ENCODE data around the gene UBE2G2.

UBE2G2 gene

GRCh38 chr21:44738621-44739020 is 63.0 kb downstream of the UBE2G2 start:
- Mint-ChIP-seq H3K27ac (no peak overlapping the region), H3K4me3 (no peak overlapping the region), H3K27me3 (peaks cover 3 to 35% of the 10 kb centered on the region in 2 donors), H3K4me1 (no peaks in the 10 kb centered on the region), H3K36me3 (peaks cover 12 to 22% of the 10 kb centered on the region in 2 donors), H3K9me3 (peaks cover 33 to 41% of the 10 kb centered on the region in 2 donors)
- no peak for DNase-seq
- no peak for ATAC-seq (replicated peaks)

GRCh38 chr21:44737706-44738354 is 63.8 kb downstream of the UBE2G2 start:
- Mint-ChIP-seq H3K4me1 (no peaks in the 10 kb centered on the region), H3K9me3 (peaks cover 33 to 41% of the 10 kb centered on the region in 2 donors), H3K36me3 (peaks cover 12 to 22% of the 10 kb centered on the region in 2 donors), H3K27me3 (peaks cover 3 to 40% of the 10 kb centered on the region in 2 donors), H3K27ac (no peak overlapping the region), H3K4me3 (no peak overlapping the region)
- ATAC-seq (replicated peaks) (no peak), DNase-seq (no peak)

GRCh38 chr21:44736291-44737004 is 65.2 kb downstream of the UBE2G2 start:
- Mint-ChIP-seq H3K9me3 (peaks cover 33 to 41% of the 10 kb centered on the region in 2 donors), H3K27me3 (peaks cover 10 to 49% of the 10 kb centered on the region in 2 donors), H3K36me3 (peaks cover 12 to 22% of the 10 kb centered on the region in 2 donors), H3K27ac (no peak overlapping the region), H3K4me3 (no peak overlapping the region), H3K4me1 (no peaks in the 10 kb centered on the region)
- no peak for DNase-seq
- ATAC-seq (replicated peaks): no peak

- ATAC-seq (replicated peaks) (no peak), DNase-seq (no peak)
- Mint-ChIP-seq H3K27me3 (peaks cover 10 to 53% of the 10 kb centered on the region in 2 donors), H3K9me3 (peaks cover 33 to 39% of the 10 kb centered on the region in 2 donors), H3K4me3 (no peak overlapping the region), H3K36me3 (peaks cover 12 to 22% of the 10 kb centered on the region in 2 donors), H3K27ac (no peak overlapping the region), H3K4me1 (no peaks in the 10 kb centered on the region)
Measured at GRCh38 chr21:44735821-44736220, 65.8 kb downstream of the UBE2G2 start.

GRCh38 chr21:44734841-44735240 is 66.8 kb downstream of the UBE2G2 start:
- no peak overlapping the region for H3K4me3 Mint-ChIP-seq
- no peak for DNase-seq
- peaks cover 12 to 22% of the 10 kb centered on the region in 2 donors for H3K36me3 Mint-ChIP-seq
- no peak overlapping the region for H3K27ac Mint-ChIP-seq
- no peaks in the 10 kb centered on the region for H3K4me1 Mint-ChIP-seq
- ATAC-seq (replicated peaks): no peak
- peaks cover 29 to 34% of the 10 kb centered on the region in 2 donors for H3K9me3 Mint-ChIP-seq
- H3K27me3 Mint-ChIP-seq: peaks cover 16 to 47% of the 10 kb centered on the region in 2 donors

- Mint-ChIP-seq H3K4me3 (no peak overlapping the region), H3K9me3 (peaks cover 24 to 28% of the 10 kb centered on the region in 2 donors), H3K27me3 (peaks cover 21 to 40% of the 10 kb centered on the region in 2 donors), H3K36me3 (peaks cover 12 to 17% of the 10 kb centered on the region in 2 donors), H3K4me1 (no peaks in the 10 kb centered on the region), H3K27ac (no peak overlapping the region)
- ATAC-seq (replicated peaks): no peak
- no peak for DNase-seq
Measured at GRCh38 chr21:44734026-44734745, 67.4 kb downstream of the UBE2G2 start.

GRCh38 chr21:44732956-44733355 is 68.7 kb downstream of the UBE2G2 start:
- Mint-ChIP-seq H3K36me3 (peaks cover 9 to 10% of the 10 kb centered on the region in 2 donors), H3K27me3 (peaks cover 20 to 31% of the 10 kb centered on the region in 2 donors), H3K27ac (no peak overlapping the region), H3K4me3 (no peak overlapping the region), H3K4me1 (no peaks in the 10 kb centered on the region), H3K9me3 (peaks cover 15 to 19% of the 10 kb centered on the region in 2 donors)
- ATAC-seq (replicated peaks) (no peak), DNase-seq (no peak)

GRCh38 chr21:44732263-44732662 is 69.4 kb downstream of the UBE2G2 start:
- H3K4me1 Mint-ChIP-seq: no peaks in the 10 kb centered on the region
- no peak for DNase-seq
- no peak for ATAC-seq (replicated peaks)
- no peak overlapping the region for H3K4me3 Mint-ChIP-seq
- peaks cover 8 to 13% of the 10 kb centered on the region in 2 donors for H3K9me3 Mint-ChIP-seq
- H3K36me3 Mint-ChIP-seq: peaks cover 6% of the 10 kb centered on the region in 2 donors
- peaks cover 25 to 33% of the 10 kb centered on the region in 2 donors for H3K27me3 Mint-ChIP-seq
- H3K27ac Mint-ChIP-seq: no peak overlapping the region

- Mint-ChIP-seq H3K4me3 (no peak overlapping the region), H3K36me3 (no peaks in the 10 kb centered on the region), H3K9me3 (peaks cover 0 to 4% of the 10 kb centered on the region in 2 donors), H3K27me3 (peaks cover 37 to 45% of the 10 kb centered on the region in 2 donors), H3K4me1 (no peaks in the 10 kb centered on the region), H3K27ac (no peak overlapping the region)
- DNase-seq (no peak), ATAC-seq (replicated peaks) (no peak)
Measured at GRCh38 chr21:44730951-44731579, 70.6 kb downstream of the UBE2G2 start.

- H3K4me1 Mint-ChIP-seq: no peaks in the 10 kb centered on the region
- H3K4me3 Mint-ChIP-seq: no peak overlapping the region
- H3K27me3 Mint-ChIP-seq: peaks cover 44 to 55% of the 10 kb centered on the region in 2 donors
- DNase-seq (no peak), ATAC-seq (replicated peaks) (no peak)
- H3K9me3 Mint-ChIP-seq: no peaks in the 10 kb centered on the region
- H3K27ac Mint-ChIP-seq: no peak overlapping the region
- no peaks in the 10 kb centered on the region for H3K36me3 Mint-ChIP-seq
Measured at GRCh38 chr21:44730028-44730395, 71.6 kb downstream of the UBE2G2 start.

- Mint-ChIP-seq H3K36me3 (no peaks in the 10 kb centered on the region), H3K9me3 (no peaks in the 10 kb centered on the region), H3K4me1 (no peaks in the 10 kb centered on the region), H3K27me3 (peaks cover 46 to 59% of the 10 kb centered on the region in 2 donors), H3K4me3 (no peak overlapping the region), H3K27ac (no peak overlapping the region)
- DNase-seq (no peak), ATAC-seq (replicated peaks) (no peak)
Measured at GRCh38 chr21:44729336-44730027, 72.1 kb downstream of the UBE2G2 start.

GRCh38 chr21:44728716-44729115 is 72.9 kb downstream of the UBE2G2 start:
- H3K4me1 Mint-ChIP-seq: peaks cover 0 to 5% of the 10 kb centered on the region in 2 donors
- H3K27me3 Mint-ChIP-seq: peaks cover 51 to 63% of the 10 kb centered on the region in 2 donors
- no peak for ATAC-seq (replicated peaks)
- H3K36me3 Mint-ChIP-seq: no peaks in the 10 kb centered on the region
- H3K4me3 Mint-ChIP-seq: no peak overlapping the region
- no peak for DNase-seq
- no peak overlapping the region for H3K27ac Mint-ChIP-seq
- H3K9me3 Mint-ChIP-seq: no peaks in the 10 kb centered on the region

- ATAC-seq (replicated peaks) (no peak), DNase-seq (no peak)
- Mint-ChIP-seq H3K9me3 (no peaks in the 10 kb centered on the region), H3K27me3 (peaks cover 57 to 67% of the 10 kb centered on the region in 2 donors), H3K36me3 (no peaks in the 10 kb centered on the region), H3K4me3 (no peak overlapping the region), H3K4me1 (peaks cover 4 to 13% of the 10 kb centered on the region in 2 donors), H3K27ac (no peak overlapping the region)
Measured at GRCh38 chr21:44727757-44728156, 73.9 kb downstream of the UBE2G2 start.

- Mint-ChIP-seq H3K27me3 (peaks cover 59 to 70% of the 10 kb centered on the region in 2 donors), H3K4me3 (no peak overlapping the region), H3K27ac (no peak overlapping the region), H3K4me1 (peaks cover 4 to 13% of the 10 kb centered on the region in 2 donors), H3K9me3 (no peaks in the 10 kb centered on the region), H3K36me3 (no peaks in the 10 kb centered on the region)
- ATAC-seq (replicated peaks) (no peak), DNase-seq (no peak)
Measured at GRCh38 chr21:44727321-44727720, 74.3 kb downstream of the UBE2G2 start.

All from stimulated activated naive B cell treated with anti-CD40 and anti-IgM and Interleukin-4, amounts not matched to agents 10 μg/mL and 1 μg/mL and 100 μg/mL, for 72 hours (primary cell).